HG02973 (cell line): Measurements from ENCODE around the gene PDLIM4.
A peak's percentile ranks its signal among the peaks of the same experiment; 100 is the strongest.

Experiments
- ATAC-seq: cut with Tn5 transposase; IDR thresholded peaks from one replicate; pipeline ENCODE4 v1.9.1; 2021; ENCODE audit warnings: moderate library complexity; ENCODE audit not compliant: unreplicated experiment

PDLIM4 gene, protein sequence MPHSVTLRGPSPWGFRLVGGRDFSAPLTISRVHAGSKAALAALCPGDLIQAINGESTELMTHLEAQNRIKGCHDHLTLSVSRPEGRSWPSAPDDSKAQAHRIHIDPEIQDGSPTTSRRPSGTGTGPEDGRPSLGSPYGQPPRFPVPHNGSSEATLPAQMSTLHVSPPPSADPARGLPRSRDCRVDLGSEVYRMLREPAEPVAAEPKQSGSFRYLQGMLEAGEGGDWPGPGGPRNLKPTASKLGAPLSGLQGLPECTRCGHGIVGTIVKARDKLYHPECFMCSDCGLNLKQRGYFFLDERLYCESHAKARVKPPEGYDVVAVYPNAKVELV

DNA sequence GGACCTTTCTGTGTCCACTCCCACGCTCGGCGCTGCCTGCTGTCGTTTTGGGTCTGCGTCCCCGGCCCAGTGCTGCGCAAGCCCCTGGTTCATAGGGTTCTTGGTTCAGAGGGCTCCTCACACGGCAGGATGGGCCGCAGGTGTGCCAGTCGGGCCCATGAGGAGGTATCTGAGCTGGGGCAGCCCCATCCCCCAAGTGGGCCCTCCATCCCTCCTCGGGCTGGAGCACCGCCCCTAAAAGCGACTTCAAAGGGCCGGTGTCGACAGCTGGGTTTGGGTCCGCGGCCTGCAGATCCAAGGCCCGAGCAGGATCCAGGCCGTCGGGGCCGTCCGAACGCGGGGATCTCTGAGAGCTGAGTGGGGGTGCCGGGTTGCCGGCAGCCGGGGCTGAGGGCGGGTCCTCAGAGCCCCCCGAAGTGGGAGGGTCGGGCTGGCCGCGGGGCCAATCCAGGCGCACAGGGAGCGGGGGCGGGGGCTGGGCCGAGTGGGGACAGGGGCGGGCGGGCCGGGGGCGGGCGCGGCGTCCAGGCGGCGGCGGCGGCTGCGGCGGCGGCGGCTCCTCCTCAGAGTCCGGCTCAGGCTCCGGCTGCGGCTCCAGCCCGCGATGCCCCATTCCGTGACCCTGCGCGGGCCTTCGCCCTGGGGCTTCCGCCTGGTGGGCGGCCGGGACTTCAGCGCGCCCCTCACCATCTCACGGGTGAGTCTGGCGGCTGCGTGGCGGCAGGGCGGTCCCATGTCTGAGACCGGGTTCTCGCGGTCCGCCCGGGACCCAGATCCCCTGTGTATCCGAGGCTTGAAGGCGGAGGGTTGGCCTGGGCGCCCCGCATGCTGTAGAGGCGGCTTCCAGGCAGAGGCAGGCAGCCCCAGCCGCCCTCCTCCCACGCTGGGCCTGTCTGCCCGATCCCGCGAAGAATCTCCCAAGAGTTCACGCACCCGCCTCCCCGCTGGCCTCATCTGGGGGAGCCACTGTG lies at the start of gene PDLIM4:
Gene PDLIM4 (plus strand): TSS at position 566 of the 971 bp plus-strand sequence. CDS start 39 bp downstream, at position 605.
- ATAC-seq, result no peak

DNA sequence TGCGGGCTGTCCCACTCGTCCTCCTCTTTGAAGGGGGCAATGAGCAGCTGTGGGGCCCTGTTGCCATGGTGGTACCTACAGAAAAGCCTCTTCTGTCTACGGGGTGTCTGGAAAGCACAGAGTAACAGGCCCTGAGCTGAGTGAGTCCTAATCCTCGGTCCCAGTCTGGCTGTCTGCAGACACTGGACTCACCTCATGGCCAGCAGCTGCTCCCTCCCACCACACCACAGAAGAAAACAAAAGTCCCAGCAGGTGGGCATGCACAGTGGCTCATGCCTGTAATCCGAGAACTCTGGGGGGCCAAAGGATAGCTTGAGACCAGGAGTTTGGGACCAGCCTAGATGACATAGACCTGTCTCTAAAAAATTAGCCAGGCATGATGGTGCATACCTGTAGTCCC lies 49.7 kb upstream of the PDLIM4 start:
- ATAC-seq, result no peak

DNA sequence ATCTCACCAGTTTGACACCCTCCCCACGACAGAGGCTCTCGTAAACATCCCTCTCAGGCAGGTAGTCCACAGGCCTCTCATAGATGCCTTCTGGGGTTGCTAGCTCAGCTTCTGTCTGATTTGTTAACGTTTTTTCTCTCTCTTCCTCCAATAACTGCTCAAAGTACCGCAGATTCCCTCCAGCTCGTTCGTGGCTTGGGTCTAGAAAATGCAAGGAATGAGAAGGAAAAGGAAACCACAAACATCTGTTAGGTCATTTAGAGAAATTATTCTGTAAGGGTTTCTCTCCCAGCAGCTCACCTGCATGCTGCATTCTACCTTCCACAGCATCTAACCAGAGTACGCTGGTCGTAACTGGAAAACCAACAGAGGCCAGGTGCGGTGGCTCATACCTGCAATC lies 48.4 kb upstream of the PDLIM4 start:
- no peak for ATAC-seq

DNA sequence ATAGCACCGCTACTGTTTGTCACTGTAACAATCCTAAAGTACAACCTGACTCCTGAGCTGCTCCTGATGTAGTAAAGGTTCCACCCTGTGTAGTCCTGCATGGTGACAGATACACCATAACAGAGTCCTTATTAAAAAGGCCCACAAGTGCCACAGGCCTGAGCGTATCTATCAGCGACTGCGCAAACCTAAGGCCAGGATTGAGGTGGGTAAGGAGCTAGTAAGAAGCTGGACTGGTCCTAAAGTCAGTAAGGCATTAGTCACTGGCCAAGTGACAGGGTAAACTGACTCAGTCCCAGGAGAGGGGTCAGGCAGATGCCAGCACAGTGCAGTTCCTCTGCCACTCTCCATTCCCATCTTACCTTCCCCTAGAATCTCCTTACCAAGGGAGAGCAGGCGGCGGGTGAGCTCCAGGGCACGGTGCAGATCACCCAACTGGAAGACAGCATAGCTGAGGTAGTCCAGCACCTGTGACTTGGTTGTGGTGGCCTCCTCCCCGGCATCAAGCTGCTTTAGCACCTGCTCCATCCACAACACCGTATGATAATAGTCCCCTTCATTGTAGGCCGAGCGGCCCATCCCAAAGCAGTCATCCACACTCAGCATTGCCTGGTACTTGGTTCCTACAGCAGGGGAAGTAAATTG lies 47.5 kb upstream of the PDLIM4 start:
- ATAC-seq, result no peak

DNA sequence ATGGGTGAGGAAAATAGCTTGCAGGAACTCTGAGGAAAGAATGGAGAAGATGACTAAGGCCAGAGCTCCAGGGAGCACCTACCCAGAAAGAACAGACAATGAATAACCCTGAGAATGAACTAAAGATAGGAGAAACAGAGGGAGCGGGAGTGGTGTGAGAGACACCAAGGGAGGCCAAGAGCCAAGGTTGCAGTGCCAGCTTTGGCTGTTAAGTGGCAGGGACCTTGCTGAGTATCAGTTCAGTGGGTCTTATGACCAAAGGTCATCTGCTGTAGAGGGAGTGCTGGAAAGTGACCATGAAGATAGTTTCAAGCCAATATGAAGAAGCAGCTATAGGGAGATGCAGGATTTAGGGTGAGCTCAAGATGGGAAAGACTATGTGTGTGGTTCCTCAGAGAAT lies 46.6 kb upstream of the PDLIM4 start:
- no peak for ATAC-seq

DNA sequence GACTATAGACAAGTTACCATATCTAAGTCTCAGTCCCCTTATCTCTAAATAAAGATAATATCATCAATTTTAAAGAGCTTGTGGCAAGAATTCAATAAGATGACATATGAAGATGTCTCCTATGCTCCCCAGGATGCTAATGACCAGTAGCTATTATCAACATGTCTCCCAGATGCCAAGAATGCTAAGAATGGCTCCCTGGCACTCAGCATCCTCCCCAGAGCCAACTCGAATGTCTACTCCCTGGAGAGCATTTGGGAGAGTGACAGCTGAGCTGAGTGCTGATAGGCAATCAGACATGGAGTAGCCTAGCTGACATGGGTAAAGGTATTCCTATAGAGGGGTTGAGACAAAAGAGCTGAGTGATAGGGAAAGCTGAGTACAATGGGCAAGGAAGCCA lies 45.7 kb upstream of the PDLIM4 start:
- no peak for ATAC-seq

DNA sequence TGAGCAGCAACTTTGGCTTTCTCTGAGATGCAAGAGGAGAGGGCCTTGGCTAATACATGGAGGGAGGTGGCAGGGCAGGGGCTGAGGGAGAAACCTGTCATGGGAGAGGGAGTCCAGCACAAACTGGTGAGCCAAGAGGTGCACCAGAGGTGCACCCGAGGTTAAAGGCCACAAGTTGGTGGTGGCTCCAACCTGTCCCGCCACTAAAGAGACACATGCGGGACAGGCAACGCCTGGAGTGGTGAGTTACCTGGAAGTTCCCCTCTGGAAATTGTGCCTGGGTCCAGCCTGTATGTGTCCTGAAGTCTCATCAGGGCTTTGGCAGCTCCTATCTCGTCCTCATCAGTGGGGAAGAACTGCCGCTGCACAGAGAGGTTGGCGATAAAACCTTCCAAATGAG lies 43.8 kb upstream of the PDLIM4 start:
- no peak for ATAC-seq

DNA sequence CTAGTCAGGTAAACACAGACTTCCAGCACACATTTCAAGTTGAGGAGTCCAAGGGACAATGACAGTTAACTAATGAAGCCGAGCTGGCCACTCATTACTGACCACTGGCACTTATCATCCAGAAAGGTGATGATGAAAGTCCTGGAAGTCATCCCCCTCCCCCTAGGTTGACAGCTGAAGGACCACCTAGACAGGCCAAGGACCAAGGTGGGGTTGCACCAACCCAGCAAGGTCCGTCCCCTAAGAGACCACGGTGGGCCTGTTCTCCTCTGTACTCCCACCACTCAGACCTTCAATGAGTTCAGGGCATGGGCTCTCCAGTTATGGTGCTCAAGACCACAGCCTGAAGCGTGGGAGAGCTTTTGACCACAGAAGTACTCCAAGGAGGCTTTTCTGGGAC lies 43.0 kb upstream of the PDLIM4 start:
- ATAC-seq, result no peak

DNA sequence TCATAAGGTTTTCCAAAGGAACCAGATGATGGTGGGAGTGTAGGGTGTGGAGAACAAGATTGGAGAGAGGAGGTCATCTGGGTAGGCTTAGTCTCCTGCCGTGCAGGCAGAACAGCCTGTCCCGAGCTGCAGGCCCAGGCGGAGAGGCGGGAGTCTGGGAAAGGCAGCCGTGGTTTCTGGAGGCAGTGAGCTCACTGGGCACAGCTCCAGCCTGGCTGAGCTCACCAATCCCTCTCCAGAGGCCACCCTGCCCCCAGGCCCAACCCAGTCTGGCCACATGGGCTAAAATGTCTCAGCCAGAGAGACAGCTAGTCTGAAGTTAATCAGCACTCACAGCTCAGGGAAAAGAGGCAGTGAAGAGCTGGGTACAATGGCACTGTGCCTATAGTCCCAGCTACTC lies 42.2 kb upstream of the PDLIM4 start:
- ATAC-seq, result no peak

DNA sequence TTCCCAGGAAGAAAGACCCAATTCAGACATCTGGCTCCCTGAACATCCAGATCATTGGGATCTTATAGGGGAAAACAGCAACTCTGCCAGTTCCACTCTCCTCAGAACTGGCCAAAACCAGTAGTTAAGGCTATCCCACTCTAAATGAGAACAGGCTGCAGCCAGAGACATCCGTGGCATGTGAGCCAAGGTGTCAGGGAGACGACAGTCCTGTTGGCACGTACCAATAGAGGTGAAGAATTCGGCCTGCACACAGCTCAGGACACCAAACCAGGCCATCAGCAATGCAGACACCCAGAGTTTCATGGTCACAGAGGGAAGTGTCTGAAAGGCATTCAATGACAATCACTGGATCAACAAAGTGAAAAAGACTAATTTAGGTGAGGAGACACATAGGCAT lies 39.2 kb upstream of the PDLIM4 start:
- no peak for ATAC-seq

DNA sequence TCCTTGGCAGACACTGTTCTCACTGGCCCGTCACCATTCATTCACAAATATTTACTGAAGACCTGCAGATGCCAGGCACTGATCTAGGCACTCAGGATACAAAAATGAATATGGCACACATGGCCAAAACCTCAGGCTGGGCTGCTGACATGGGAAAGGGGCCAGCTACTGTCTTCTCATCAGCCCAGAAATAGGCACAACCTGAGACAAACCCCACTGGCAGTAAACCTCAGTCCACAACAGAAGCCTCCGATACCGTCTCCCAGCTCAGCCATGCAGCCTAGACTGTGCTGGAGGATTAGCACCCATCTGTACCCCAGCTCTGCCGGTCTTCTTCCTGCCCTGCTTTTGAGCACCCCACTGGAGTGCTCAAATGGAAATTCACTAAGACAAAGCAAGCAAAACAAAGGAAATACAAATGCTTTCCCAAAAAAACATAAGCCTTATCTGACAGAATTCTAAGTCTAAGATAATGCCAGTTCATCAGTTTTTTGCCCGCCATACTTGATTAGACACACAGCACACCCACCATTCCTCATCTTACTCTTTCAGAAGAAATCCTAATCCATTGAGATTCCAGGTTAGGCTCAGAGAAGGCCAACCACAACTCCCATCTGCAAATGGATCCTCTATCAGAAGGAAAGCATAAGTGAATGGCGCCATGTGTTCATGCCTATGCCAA lies 38.1 kb upstream of the PDLIM4 start:
- no peak for ATAC-seq

DNA sequence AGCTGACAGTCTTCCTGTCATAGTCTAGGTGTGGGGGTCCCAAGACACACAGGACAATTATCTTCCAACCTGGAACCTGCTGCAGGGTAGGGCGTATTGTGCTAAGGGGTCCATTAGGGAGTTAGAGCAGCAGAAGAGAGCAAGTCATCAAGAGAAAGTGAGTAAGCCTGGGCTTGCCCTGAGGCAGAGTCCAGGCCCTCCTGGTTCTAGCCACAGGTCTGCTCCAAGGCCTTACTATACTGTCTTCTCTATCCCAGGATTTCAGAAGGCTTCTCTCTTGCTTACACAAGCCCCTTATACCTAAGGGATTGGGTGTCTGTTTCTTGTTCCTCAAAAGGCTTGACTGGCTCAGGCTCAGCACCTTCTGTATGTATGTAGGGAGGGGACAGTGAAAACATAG lies 37.5 kb upstream of the PDLIM4 start:
- no peak for ATAC-seq

DNA sequence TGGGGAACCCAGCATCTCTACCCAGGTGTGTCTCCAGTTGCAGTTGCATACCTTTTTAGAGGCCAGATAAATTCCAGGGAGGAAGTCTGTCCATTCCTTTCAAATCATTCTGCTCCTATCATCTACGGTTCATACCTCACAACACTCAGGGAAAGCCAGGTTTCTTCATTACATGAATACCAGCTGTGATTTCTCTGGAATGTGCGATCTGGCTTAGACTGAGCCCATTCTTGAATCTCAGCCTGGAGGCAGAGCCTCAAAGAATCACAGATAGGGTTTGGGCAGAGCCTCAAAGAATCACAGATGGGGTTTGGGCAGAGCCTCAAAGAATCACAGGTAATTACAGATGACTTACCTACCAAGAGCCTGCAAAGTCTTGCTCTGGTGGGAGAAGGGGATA lies 37.0 kb upstream of the PDLIM4 start:
- no peak for ATAC-seq

DNA sequence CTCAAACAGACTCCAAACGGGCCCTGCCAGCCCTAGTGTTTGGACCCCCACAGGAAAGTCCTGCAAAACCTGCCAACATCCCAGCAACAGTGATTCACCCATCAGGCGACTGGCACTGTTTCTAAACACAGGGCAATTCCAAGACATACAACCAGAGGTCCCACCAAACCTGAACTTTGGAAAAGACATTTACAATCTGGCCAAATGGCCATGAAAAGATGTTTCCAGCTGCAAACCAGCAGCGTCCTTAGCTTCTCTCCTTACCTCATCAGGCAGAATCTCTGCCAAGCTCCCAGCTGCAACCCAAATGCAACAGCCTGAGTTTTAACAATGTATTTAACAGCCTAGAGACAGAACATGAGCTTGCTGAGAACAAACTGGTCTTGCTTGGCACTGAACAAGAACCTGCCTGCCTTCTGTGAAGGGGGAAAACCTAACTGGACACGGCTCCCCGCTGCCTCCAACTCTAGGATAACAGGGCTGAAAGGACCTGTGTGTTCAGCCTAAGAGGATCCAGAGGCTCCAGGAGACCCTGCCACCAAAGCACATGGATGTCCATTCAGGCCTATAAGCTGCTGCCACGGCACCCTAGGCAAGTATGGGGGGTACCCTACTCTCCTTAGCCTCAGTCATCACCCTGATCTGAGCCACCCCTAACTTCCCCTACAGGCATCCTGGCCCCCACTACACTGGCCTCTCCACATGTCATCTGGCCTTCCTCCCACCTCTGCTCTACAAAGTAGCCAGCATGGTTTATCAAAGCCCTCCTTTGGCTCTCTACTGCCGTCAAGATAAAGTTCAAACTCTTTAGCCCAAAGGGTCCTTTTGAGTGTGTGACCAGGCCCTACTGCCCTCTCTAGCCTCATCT lies 35.5 kb upstream of the PDLIM4 start:
- ATAC-seq, result no peak

DNA sequence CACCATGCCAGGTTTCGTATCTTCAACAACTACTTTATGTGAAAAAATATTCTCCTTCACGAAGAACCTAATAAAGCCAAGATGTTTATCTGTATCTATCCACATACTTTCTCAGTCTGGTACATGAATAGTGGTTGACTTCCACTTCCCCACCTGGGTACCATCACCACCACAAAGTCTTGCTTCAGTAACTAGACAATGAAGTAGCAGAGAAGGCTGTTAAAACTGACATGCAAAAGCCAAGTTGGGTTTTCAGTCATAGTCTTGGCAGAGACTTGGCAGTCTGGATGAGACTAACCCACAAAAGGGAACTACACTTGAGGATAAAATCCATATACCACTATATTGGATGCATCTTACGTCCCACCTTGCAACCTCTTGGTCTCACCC lies 34.9 kb upstream of the PDLIM4 start:
- ATAC-seq, result peak; percentile 48

DNA sequence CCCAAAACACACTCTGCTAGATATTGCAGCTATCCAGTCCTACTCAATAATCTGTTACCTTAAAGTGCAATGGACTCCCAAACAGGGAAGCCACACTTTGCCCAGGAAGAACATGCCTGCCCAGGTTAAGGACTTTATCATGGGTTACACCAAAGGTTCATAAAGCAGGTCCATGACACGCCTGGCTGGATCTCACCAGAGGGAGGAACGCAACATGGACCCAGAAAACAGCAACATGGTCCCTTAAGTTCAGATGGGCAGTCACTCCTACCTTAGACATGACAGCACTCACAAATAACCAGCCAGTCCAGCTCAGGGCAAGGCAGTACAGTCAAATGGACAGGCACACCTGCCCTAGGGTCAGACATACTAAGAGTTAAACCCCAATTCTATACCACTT lies 33.6 kb upstream of the PDLIM4 start:
- no peak for ATAC-seq

DNA sequence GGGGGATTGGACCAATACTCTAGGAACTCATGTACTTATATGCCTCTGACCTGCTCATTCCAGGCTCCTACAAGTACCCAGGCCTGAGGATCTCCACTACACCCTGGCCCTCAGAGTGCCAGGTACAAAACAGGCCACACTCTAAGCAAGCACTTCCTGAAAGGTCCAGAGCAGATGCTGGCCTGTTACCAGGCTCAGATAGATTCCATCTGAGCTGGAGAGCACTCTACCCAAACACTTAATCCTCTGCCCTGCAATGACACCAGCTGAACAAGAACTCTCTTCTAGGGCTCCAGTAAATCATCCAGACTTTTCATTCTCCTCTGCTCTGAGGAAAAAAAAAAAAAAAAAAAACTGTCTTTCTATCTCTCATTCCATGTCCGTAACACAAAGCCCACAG lies 32.8 kb upstream of the PDLIM4 start:
- no peak for ATAC-seq

DNA sequence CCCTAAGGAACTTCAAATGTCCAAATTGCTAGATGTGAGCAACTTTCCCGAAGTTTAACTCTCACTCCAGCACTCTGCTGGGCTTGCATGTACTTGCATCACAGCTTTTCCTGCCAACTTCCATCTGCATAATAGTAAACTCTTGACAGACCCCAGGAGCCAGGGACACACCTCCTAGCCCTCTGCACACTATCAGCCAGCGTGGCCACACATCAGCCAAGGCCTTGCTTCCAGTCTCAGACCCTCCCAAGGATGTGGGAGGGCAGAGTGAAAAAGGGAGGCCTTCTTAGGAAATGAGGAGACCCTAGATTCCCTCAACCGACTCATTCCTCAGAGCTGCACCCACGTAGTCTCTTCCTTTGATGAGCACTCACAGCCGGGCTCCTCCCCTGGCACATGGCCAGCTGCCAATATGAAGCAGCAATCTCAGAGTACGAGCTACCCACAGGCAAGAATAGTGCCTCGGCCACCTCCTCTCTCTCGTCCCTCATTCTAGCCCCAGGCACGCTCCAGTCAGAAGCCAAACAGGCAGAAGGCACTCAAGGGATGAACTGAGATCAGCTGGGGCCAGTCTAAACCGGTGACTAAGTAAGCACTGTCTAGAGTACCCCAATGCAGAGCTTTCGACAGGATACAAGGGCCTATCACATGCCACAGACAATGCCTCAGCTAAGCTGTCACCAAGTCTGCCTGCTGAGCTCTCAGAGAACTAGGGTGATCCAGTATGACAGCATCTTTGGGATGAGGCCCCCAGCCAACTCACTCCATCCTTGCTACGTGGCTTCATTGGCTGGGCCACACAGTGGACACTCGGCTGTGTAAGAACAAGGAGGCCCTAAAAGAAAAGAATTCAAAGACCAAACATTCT lies 32.1 kb upstream of the PDLIM4 start:
- no peak for ATAC-seq

DNA sequence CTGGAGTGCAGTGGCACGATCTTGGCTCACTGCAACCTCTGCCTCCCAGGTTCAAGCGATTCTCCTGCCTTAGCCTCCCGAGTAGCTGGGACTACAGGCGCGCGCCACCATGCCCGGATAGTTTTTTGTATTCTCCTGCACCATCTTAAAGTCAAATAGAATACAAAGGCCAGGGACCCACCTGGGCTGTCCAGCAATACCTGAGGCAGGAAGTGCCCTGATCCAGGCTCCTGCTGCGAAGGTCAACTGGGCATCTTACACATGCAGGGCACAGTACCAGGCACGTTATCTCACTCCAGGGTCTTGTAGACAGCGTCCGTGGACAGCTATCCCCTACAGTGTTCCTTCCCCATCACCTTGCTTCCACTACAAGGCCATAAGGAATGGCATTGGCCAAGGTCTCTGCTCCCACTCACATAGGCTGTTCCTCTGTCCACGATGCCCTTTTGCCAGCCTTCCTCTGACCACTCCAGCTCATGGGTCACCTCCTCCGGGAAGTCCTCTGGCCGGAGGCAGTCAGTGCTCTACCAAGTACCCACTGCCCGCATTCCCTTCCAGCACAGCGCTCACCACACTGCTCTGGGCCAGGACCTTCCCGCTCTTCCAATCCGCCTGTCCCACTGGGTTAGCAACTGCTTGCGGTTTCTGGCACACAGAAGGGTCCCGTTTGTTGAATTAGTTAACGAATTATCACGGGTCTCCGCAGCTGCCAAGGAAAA lies 30.8 kb upstream of the PDLIM4 start:
- ATAC-seq, result no peak
